BJ (cell line): ENCODE results near the gene OR4E2. TPM values are rescaled to one million over a fixed set of nuclear protein-coding genes. Genes with fewer than 3 reads are reported as not detected.
"Not testable (repeated sequence)": the region's sequence is repeated elsewhere in the genome, so short reads cannot be mapped to it uniquely, and the experiment has no call there.

Experiments
- CTCF ChIA-PET: fragments of 350-600 bp; formaldehyde crosslinking; extraction: SDS; loops from one replicate; lab custom pipeline; 2021; ENCODE audit warnings: antibody characterized with exemption, inconsistent platforms; lab: Yijun Ruan, JAX
- POLR2A ChIA-PET: fragments of 300-600 bp; sonication (Branson Sonifier 250); formaldehyde crosslinking; extraction: SDS; loops from one replicate; lab custom pipeline; 2021; ENCODE audit warnings: antibody characterized with exemption; lab: Charles Lee
- DNase-seq: peaks from one replicate; pipeline ENCODE4 v3.0.0-alpha.2; 2011; ENCODE audit warnings: low read depth
- H3K27me3 ChIP-seq: 2 replicates; pipeline ENCODE4 v1.6.0; 2011; ENCODE audit warnings: low read length; ENCODE audit not compliant: control insufficient read depth, insufficient read depth
- H3K36me3 ChIP-seq: 2 replicates; pipeline ENCODE4 v1.5.1; 2011; ENCODE audit warnings: low read length; ENCODE audit not compliant: control insufficient read depth, insufficient read depth
- H3K4me3 ChIP-seq: 2 replicates; pipeline ENCODE4 v1.5.1; 2011; ENCODE audit warnings: low read depth, mild to moderate bottlenecking, control low read depth, low read length
- CTCF ChIP-seq: IDR thresholded peaks from 2 replicates; pipeline ENCODE4 v1.5.1; 2011; ENCODE audit warnings: low read depth, mild to moderate bottlenecking, control low read depth, inconsistent platforms, low read length, moderate library complexity; ENCODE audit not compliant: insufficient read depth
- polyA plus RNA-seq: library from polyadenylated mRNA; depleted of rRNA; stranded (reverse); fragments of >200 nt; gene quantifications from 2 replicates; pipeline ENCODE4 v1.2.3, GENCODE V29; 2011

OR4E2 gene
- polyA plus RNA-seq, 1 experiment: not detected

GRCh38 chr14:21686468-21686867, 32.8 kb downstream of the OR4E2 start:
- TF ChIP-seq CTCF: no peak
- Histone ChIP-seq H3K36me3 (no peaks in the 10 kb centered on the region), H3K27me3 (no peaks in the 10 kb centered on the region), H3K4me3 (no peak overlapping the region)
- DNase-seq: no peak
- ChIA-PET CTCF (interaction anchor here (1.5 kb wide), 1 partner anchor 24 kb away, joined by 6 read pairs; no protein-coding TSS in a partner anchor), POLR2A (no interaction called here)

DNA sequence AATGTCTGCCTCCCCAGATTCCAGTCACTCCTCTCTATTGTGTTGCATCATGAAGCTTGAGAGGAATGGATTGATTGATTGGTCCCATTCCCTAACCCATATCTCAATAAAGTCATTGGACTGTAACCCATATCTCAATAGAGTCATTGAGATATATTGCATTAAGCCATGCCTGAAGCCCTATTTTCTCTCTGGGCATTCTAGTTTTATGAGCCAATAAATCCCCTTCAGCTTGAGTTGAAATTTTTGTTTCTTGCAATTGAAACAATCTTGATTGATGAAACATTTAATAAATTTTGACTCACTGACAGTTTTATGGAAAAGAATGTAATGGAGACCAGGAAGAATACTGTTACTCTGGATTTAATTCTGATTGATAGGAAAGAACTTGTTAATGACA, 40.8 kb downstream of the OR4E2 start:
- POLR2A ChIA-PET: no interaction called here
- no peak for TF ChIP-seq CTCF
- CTCF ChIA-PET: no interaction called here
- H3K36me3 ChIP-seq: no peaks in the 10 kb centered on the region
- no peak overlapping the region for H3K4me3 ChIP-seq
- no peak for DNase-seq
- H3K27me3 ChIP-seq: no peaks in the 10 kb centered on the region

DNA sequence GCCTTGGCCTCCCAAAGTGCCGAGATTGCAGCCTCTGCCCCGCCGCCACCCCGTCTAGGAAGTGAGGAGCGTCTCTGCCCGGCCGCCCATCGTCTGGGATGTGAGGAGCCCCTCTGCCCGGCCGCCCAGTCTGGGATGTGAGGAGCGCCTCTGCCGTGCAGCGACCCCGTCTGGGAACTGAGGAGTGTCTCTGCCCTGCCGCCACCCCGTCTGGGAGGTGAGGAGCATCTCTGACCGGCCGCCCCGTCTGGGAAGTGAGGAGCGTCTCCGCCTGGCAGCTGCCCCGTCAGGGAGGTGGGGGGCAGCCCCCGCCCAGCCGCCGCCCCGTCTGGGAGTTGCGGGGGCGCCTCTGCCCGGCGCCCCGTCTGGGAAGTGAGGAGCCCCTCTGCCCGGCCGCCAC, 44.0 kb downstream of the OR4E2 start:
- DNase-seq, H3K27me3 ChIP-seq, POLR2A ChIA-PET, H3K36me3 ChIP-seq, CTCF ChIA-PET, H3K4me3 ChIP-seq: not testable (repeated sequence)

GRCh38 chr14:21698538-21698937, 44.9 kb downstream of the OR4E2 start:
- H3K27me3 ChIP-seq, DNase-seq, H3K4me3 ChIP-seq, CTCF ChIA-PET, POLR2A ChIA-PET, H3K36me3 ChIP-seq: not testable (repeated sequence)

DNA sequence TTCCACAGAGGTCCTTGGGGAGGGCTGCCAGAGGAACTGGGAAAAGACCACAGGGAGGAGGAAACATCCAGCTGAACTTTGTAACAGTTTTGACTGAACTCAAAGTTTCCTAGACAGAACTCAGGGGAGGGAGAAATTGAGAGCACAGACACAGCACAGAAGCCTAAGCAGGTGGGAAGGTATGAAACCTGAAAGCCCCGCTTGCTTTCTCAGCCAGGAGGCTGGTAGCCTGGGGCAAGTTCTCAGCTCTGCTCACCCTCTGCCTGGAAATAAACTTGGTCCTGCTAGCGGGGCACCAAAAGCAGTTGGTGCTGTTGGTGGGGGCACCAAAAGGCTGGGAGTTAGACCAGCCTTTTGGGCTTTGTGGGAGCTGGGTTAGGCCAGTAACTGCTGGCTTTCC, 45.9 kb downstream of the OR4E2 start:
- H3K27me3 ChIP-seq: no peaks in the 10 kb centered on the region
- no peak overlapping the region for H3K4me3 ChIP-seq
- POLR2A ChIA-PET: no interaction called here
- CTCF ChIA-PET: no interaction called here
- no peak for DNase-seq
- no peak for TF ChIP-seq CTCF
- H3K36me3 ChIP-seq: no peaks in the 10 kb centered on the region

DNA sequence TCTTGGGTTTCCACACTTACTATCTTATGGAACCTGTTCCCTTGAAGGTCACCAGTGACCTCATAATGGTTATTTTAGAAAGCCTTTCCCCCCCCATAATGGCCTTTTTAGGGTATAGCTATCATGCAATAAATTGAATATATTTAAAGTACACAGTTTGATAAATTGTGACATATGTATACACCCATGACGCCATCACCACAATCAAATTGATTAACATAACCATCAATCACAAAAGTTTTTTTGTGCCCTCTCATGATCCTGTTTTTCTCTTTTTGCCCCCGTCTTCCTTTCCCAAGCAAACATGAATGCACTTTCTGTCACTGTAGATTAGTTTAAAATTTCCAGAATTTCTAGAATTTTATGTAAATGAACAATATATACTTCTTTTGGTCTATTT, 48.7 kb downstream of the OR4E2 start:
- POLR2A ChIA-PET: no interaction called here
- CTCF ChIA-PET: interaction anchor here (1.1 kb wide), 1 partner anchor 9 kb away, joined by 5 read pairs; no protein-coding TSS in a partner anchor
- no peak overlapping the region for H3K4me3 ChIP-seq
- no peaks in the 10 kb centered on the region for H3K27me3 ChIP-seq
- no peak for DNase-seq
- no peaks in the 10 kb centered on the region for H3K36me3 ChIP-seq
- TF ChIP-seq CTCF: no peak
